HG03103 (cell line): Measurements from ENCODE around the gene POPDC2.
A peak's percentile ranks its signal among the peaks of the same experiment; 100 is the strongest.

Experiments
- ATAC-seq: cut with Tn5 transposase; IDR thresholded peaks from one replicate; pipeline ENCODE4 v1.9.1; 2021; ENCODE audit warnings: low read depth; ENCODE audit not compliant: unreplicated experiment

The POPDC2 gene

DNA sequence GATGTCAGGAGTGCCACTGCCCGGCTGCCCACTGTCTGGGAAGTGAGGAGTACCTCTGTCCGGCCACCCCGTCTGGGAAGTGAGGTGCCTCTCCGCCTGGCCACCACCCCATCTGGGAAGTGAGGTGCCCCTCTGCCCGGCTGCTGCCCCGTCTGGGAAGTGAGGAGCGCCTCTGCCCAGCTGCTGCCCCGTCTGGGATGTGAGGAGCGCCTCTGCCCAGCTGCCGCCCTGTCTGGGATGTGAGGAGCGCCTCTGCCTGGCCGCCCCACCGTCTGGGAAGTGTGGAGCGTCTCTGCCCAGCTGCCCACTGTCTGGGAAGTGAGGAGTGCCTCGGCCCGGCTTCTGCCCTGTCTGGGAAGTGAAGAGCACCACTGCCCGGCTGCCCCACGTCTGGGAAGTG, 13.5 kb upstream of the POPDC2 start:
- no peak for ATAC-seq

- ATAC-seq, result no peak
Observed at GRCh38 chr3:119672776-119673175, 12.4 kb upstream of the POPDC2 start.

GRCh38 chr3:119669906-119670570, 9.6 kb upstream of the POPDC2 start:
- no peak for ATAC-seq

DNA sequence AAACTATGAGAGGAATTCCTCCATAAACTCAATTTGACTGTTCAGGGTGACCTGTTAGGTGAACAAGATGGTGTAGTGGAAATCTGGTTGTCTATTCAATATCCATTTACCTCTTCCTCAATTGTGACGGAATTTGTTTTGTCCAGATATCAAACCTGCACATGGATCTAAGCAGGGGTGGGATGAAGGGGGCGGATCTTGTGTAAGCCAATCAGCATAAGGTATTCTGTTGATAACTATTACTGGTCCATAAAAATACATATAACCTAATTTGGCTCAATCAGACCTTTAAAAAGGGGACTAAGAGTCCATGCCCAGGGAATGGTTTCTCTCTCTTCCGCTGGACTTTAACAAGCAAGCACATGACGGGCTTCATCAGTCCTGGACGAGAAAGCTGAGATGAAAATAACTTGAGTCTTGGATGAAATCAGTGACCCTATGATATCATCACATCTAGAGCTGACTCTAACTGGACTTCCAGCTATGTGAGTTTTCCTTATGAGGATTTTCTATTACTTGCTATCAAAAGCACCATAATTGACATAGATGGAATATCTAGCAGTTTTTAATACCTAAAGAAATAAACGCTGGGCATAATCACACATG, 5.7 kb upstream of the POPDC2 start:
- ATAC-seq, result no peak

DNA sequence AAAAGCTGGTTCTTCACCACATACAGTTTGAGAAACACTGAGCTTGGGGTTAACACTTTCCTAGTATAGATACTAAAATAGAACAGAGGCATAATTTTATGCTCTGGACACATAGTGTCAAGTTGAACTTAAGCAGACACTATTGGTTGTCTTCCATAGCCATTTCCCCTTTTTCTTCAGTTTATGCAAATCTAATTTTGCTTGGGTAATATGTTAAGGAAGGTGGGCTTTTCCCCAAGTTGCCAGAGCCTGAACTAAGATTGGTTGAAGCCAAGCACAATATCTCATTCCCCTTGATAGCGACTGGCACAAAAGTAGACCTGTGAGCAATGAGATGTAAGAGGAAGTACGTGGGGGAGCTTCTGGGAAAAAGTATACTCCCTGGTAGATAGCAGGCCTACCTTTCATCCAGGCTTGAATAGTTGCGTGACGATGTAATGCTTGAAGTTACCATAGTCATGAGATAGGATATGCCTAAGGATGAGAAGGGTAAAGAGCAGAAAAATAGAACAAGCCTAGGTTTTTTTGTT, 4.5 kb upstream of the POPDC2 start:
- no peak for ATAC-seq

- no peak for ATAC-seq
Observed at GRCh38 chr3:119664370-119664769, 4.0 kb upstream of the POPDC2 start.

DNA sequence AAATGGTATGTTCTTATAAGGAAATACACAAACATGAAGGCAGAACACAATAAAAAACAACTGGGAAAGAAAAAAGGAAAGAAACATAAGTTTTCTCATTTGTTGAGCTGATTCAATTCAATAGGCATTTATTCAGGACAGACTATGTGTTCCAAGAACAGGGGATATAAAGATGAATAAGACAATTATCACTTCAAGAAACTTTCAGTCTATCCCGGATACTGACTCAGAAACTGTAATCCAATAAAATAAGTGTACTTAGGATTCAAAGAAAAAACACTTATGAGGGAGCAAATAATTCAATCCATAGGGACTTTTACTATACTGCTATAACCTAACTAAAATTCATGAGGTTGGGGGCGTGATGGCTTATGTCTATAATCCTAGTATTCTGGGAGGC, 3.5 kb upstream of the POPDC2 start:
- ATAC-seq, result no peak

GRCh38 chr3:119662604-119663373, 2.4 kb upstream of the POPDC2 start:
- no peak for ATAC-seq

DNA sequence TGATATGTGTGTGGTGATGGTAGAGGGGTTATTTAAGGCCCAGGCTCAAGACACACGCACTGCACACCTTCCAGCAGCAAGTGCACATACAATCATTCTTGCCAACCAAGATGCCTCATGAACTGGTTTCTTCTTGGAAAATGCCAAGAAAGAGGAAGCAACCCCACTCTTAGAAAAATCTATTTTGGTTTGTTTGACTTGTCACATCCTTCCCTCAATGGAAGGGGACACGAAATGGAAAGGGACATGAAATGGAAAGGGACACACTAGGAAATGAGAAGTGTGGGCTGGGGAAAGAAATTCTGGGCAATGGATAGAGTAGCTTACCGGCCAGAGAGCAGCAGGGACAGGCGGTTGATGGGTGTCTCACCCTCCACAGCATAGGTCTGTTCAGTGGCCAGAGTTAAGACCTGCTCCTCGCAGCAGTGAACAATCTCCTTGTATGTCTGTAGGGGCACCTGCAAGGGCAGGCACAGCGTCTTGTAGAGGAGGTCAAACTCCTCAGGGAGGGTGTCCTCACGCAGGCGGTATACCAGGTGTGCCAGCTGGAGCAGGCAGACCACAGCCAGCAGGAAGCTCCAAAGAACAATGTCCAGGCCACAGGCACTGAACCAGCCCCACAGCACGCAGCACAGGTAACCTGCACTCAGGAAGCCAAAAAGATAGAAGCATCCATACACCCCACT, 640 bp downstream of the POPDC2 start:
- no peak for ATAC-seq

DNA sequence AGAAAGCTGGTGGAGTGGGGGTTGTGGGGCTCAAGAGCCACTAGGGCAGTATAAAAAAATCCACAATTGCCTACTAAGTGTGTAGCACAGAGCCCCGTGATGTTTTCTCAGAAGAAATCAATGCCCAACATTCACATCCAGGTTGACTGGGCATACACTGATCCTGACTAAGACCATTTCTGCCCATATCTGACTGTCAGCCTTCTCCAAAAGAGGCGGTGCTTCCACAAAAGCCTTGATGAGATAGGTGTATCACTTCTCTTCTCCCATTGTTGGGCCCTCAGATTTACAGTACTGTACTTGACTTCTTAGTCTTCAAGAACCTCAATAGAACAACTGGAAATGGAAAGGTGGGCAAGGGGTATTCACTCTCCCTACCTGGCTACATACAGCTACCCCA, 1.4 kb downstream of the POPDC2 start:
- no peak for ATAC-seq

- peak; percentile 55 for ATAC-seq
Observed at GRCh38 chr3:119657887-119658702, 2.3 kb downstream of the POPDC2 start.

DNA sequence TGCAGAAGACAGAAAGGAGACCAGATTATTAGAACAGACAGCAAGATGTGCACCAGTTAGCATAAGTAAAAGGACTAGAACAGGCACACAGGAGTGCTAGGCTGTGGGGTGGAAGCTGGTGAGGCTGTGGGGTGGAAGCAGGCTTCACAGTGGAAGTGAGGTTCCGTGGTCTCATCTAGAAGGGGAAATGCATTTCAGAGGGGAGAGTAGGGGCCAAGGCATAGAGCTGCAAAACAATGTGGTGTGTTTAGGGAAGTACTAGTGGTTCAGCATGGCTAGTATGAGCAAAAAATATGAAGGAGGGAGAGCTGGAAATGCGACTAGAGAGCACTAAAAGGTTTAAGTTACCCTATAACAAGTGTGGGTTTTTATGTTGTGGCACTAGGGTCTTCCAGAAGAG, 6.5 kb downstream of the POPDC2 start:
- no peak for ATAC-seq

DNA sequence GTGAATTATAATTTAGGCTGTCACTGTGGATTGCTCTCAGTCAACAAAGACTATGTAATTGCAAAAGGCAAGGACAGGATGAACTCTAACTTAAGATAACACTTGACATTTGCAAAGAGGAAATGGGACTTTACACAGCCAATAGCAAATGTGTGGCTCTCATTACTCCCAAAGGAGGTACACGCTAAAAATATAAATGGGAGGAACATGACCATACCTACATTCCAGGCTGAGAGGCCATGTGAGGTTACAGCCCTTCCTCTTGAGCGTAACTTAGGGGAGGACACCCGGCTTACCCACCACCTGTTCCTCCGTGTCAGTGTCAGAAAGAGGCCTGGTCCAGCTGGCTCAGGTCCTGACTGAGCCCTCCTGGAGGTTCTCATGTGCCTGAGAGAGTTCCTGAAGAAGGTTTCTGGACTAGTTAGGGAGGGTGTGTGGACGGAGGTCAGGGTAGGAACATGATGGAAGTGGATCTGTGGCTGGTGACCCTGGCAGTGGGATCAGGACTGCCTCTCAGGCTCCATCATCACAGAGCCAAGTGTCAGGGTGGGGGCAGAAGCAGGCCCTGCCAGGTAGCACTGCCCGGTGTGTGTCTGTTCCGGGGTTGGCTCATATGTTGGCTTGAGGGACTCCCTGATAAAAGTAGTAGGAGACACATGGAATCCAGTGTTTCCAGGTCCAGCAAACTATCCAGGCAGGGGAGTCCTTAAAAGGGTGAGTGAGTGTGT, 7.9 kb downstream of the POPDC2 start:
- ATAC-seq, result no peak

- ATAC-seq, result no peak
Observed at GRCh38 chr3:119649761-119650160, 10.6 kb downstream of the POPDC2 start.

DNA sequence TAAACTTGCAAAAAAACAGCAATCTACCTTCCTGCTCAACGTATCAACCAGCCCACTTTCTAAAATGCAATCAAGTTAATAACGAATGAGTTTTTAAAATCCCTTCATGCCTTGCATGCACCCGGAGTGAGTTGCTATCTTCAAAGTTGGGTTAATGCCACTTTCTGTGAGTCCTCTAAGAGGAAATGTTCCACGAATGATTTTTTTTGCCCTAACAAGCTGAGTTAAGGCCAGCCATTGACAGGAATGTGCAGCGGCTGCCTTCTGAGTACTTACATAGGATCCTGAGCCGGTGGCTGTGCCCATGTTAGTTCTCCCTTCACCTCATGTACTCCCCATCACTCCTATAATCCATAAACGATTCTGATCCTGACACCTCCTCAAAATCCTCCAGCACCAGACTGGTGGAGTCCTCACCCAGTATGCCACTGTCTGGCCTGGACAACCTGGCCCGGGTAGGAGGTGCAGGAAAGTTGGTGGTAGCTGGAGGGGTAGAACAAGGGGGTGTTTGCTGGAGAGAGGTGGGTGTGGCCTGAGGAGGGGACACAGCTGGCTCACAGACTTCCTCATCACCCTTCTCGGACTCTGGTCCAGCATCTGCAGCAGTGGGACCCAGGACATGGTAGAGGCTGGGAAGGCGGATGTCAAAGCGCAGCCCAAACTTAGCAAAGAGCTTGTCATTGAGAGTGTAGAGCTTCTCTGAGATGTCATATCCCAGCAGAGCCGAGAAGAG, 12.4 kb downstream of the POPDC2 start:
- ATAC-seq, result no peak

GRCh38 chr3:119647171-119647570, 13.2 kb downstream of the POPDC2 start:
- ATAC-seq, result no peak

- ATAC-seq, result no peak
Observed at GRCh38 chr3:119645813-119646212, 14.6 kb downstream of the POPDC2 start.

- no peak for ATAC-seq
Observed at GRCh38 chr3:119644481-119644880, 15.9 kb downstream of the POPDC2 start.

DNA sequence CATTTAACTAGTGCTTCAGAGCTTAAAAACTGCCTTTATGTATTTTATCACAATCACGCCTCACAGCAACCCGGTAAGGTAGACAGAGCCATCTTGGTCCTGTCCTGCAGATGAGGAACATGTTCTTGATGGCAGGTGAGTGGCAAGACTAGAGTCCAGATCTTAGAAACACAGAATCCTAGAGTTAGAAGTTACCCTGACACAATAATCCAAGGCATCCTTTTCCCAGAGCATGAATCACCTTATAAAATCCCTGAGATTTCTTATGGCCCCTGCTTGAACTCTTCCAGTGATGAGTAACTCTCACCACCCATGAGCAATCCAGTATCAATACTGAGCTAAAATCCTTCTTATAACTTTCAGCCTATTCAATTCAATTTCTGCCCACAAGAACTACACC, 16.9 kb downstream of the POPDC2 start:
- no peak for ATAC-seq
